Activated T-cell treated with anti-CD3 and anti-CD28 coated beads, Interleukin-2, amount 50 U/mL, for 24 hours (primary cell): ENCODE results near the gene SLC18A3.

Source experiments
- DNase-seq: peaks from one replicate; pipeline ENCODE4 v3.0.0-alpha.2; 2020
- H3K27ac Mint-ChIP-seq: 2 replicates; pipeline ENCODE4 v1.8.0; 2020; ENCODE audit warnings: mild to moderate bottlenecking, mixed read lengths
- H3K27me3 Mint-ChIP-seq: 2 replicates; pipeline ENCODE4 v1.8.0; 2020; ENCODE audit warnings: mixed read lengths
- H3K36me3 Mint-ChIP-seq: 2 replicates; pipeline ENCODE4 v1.8.0; 2020; ENCODE audit warnings: low read depth, mixed read lengths
- H3K4me1 Mint-ChIP-seq: 2 replicates; pipeline ENCODE4 v1.8.0; 2020; ENCODE audit warnings: low read depth, mixed read lengths
- H3K4me3 Mint-ChIP-seq: 2 replicates; pipeline ENCODE4 v1.8.0; 2020; ENCODE audit warnings: mild to moderate bottlenecking, moderate library complexity, mixed read lengths
- H3K9me3 Mint-ChIP-seq: 2 replicates; pipeline ENCODE4 v1.8.0; 2020; ENCODE audit warnings: mixed read lengths

SLC18A3 gene

GRCh38 chr10:49610114-49610457, at the start of gene SLC18A3:
Gene SLC18A3 (plus strand): TSS chr10:49610310. CDS start chr10:49610741, 431 bp downstream.
- H3K27me3 Mint-ChIP-seq: peaks cover 85% of the 10 kb centered on the region
- DNase-seq: no peak
- peaks cover 14% of the 10 kb centered on the region for H3K4me1 Mint-ChIP-seq
- no peak within 1 kb of the TSS for H3K27ac Mint-ChIP-seq
- no peak within 1 kb of the TSS for H3K4me3 Mint-ChIP-seq
- H3K36me3 Mint-ChIP-seq: no peaks in the 10 kb centered on the region
- H3K9me3 Mint-ChIP-seq: peaks cover 2% of the 10 kb centered on the region

GRCh38 chr10:49560526-49560925, 49.6 kb upstream of the SLC18A3 start:
- no peaks in the 10 kb centered on the region for H3K9me3 Mint-ChIP-seq
- H3K4me1 Mint-ChIP-seq: no peaks in the 10 kb centered on the region
- DNase-seq: no peak
- H3K27ac Mint-ChIP-seq: no peak overlapping the region
- no peak overlapping the region for H3K4me3 Mint-ChIP-seq
- H3K27me3 Mint-ChIP-seq: peaks cover 44% of the 10 kb centered on the region
- H3K36me3 Mint-ChIP-seq: no peaks in the 10 kb centered on the region

GRCh38 chr10:49562893-49563292, 47.2 kb upstream of the SLC18A3 start:
- no peaks in the 10 kb centered on the region for H3K9me3 Mint-ChIP-seq
- peaks cover 2% of the 10 kb centered on the region for H3K4me1 Mint-ChIP-seq
- H3K4me3 Mint-ChIP-seq: no peak overlapping the region
- DNase-seq: no peak
- H3K27me3 Mint-ChIP-seq: peaks cover 41% of the 10 kb centered on the region
- H3K27ac Mint-ChIP-seq: no peak overlapping the region
- H3K36me3 Mint-ChIP-seq: no peaks in the 10 kb centered on the region

- no peak overlapping the region for H3K27ac Mint-ChIP-seq
- DNase-seq: no peak
- peaks cover 18% of the 10 kb centered on the region for H3K4me1 Mint-ChIP-seq
- no peaks in the 10 kb centered on the region for H3K36me3 Mint-ChIP-seq
- H3K27me3 Mint-ChIP-seq: peaks cover 43% of the 10 kb centered on the region
- no peak overlapping the region for H3K4me3 Mint-ChIP-seq
- H3K9me3 Mint-ChIP-seq: no peaks in the 10 kb centered on the region
These were observed 45.6 kb upstream of the SLC18A3 start for GRCh38 chr10:49564461-49565009.

- H3K36me3 Mint-ChIP-seq: no peaks in the 10 kb centered on the region
- no peak overlapping the region for H3K27ac Mint-ChIP-seq
- DNase-seq: no peak
- no peaks in the 10 kb centered on the region for H3K9me3 Mint-ChIP-seq
- H3K4me3 Mint-ChIP-seq: no peak overlapping the region
- peaks cover 39% of the 10 kb centered on the region for H3K27me3 Mint-ChIP-seq
- H3K4me1 Mint-ChIP-seq: peaks cover 20% of the 10 kb centered on the region
These were observed 42.3 kb upstream of the SLC18A3 start for GRCh38 chr10:49567810-49568209.

- H3K27ac Mint-ChIP-seq: no peak overlapping the region
- peaks cover 35% of the 10 kb centered on the region for H3K27me3 Mint-ChIP-seq
- peaks cover 20% of the 10 kb centered on the region for H3K4me1 Mint-ChIP-seq
- no peaks in the 10 kb centered on the region for H3K36me3 Mint-ChIP-seq
- H3K9me3 Mint-ChIP-seq: no peaks in the 10 kb centered on the region
- DNase-seq: no peak
- H3K4me3 Mint-ChIP-seq: no peak overlapping the region
These were observed 41.9 kb upstream of the SLC18A3 start for GRCh38 chr10:49568235-49568634.

- H3K4me3 Mint-ChIP-seq: no peak overlapping the region
- no peaks in the 10 kb centered on the region for H3K9me3 Mint-ChIP-seq
- H3K36me3 Mint-ChIP-seq: no peaks in the 10 kb centered on the region
- H3K27ac Mint-ChIP-seq: peak overlapping the region; percentile 18
- peaks cover 20% of the 10 kb centered on the region for H3K4me1 Mint-ChIP-seq
- peaks cover 27% of the 10 kb centered on the region for H3K27me3 Mint-ChIP-seq
- DNase-seq: no peak
These were observed 41.0 kb upstream of the SLC18A3 start for GRCh38 chr10:49569031-49569631.

GRCh38 chr10:49571388-49571787, 38.7 kb upstream of the SLC18A3 start:
- no peak for DNase-seq
- H3K4me1 Mint-ChIP-seq: peaks cover 20% of the 10 kb centered on the region
- H3K36me3 Mint-ChIP-seq: no peaks in the 10 kb centered on the region
- no peak overlapping the region for H3K4me3 Mint-ChIP-seq
- peaks cover 21% of the 10 kb centered on the region for H3K27me3 Mint-ChIP-seq
- no peak overlapping the region for H3K27ac Mint-ChIP-seq
- H3K9me3 Mint-ChIP-seq: no peaks in the 10 kb centered on the region

- H3K4me3 Mint-ChIP-seq: no peak overlapping the region
- no peak overlapping the region for H3K27ac Mint-ChIP-seq
- H3K36me3 Mint-ChIP-seq: no peaks in the 10 kb centered on the region
- H3K4me1 Mint-ChIP-seq: peaks cover 20% of the 10 kb centered on the region
- peaks cover 19% of the 10 kb centered on the region for H3K27me3 Mint-ChIP-seq
- DNase-seq: no peak
- H3K9me3 Mint-ChIP-seq: no peaks in the 10 kb centered on the region
These were observed 37.5 kb upstream of the SLC18A3 start for GRCh38 chr10:49572594-49573114.

GRCh38 chr10:49575489-49576072, 34.5 kb upstream of the SLC18A3 start:
- Mint-ChIP-seq H3K27ac (no peak overlapping the region), H3K4me1 (no peaks in the 10 kb centered on the region), H3K36me3 (no peaks in the 10 kb centered on the region), H3K9me3 (no peaks in the 10 kb centered on the region), H3K4me3 (no peak overlapping the region), H3K27me3 (peaks cover 16% of the 10 kb centered on the region)
- no peak for DNase-seq

GRCh38 chr10:49577182-49577925, 32.8 kb upstream of the SLC18A3 start:
- Mint-ChIP-seq H3K36me3 (no peaks in the 10 kb centered on the region), H3K4me1 (peaks cover 3% of the 10 kb centered on the region), H3K4me3 (no peak overlapping the region), H3K27ac (no peak overlapping the region), H3K27me3 (peaks cover 19% of the 10 kb centered on the region), H3K9me3 (no peaks in the 10 kb centered on the region)
- no peak for DNase-seq

GRCh38 chr10:49578392-49578791, 31.7 kb upstream of the SLC18A3 start:
- H3K4me3 Mint-ChIP-seq: no peak overlapping the region
- peaks cover 3% of the 10 kb centered on the region for H3K4me1 Mint-ChIP-seq
- H3K9me3 Mint-ChIP-seq: no peaks in the 10 kb centered on the region

GRCh38 chr10:49579621-49580020, 30.5 kb upstream of the SLC18A3 start:
- Mint-ChIP-seq H3K9me3 (no peaks in the 10 kb centered on the region), H3K4me1 (peaks cover 3% of the 10 kb centered on the region), H3K36me3 (no peaks in the 10 kb centered on the region), H3K27ac (no peak overlapping the region), H3K27me3 (peaks cover 22% of the 10 kb centered on the region), H3K4me3 (no peak overlapping the region)
- DNase-seq: no peak

More at GRCh38 chr10:49578392-49578791, 31.7 kb upstream of the SLC18A3 start:
- no peak for DNase-seq
- H3K27ac Mint-ChIP-seq: no peak overlapping the region
- H3K36me3 Mint-ChIP-seq: no peaks in the 10 kb centered on the region
- peaks cover 19% of the 10 kb centered on the region for H3K27me3 Mint-ChIP-seq

- no peaks in the 10 kb centered on the region for H3K36me3 Mint-ChIP-seq
These were observed 24.7 kb upstream of the SLC18A3 start for GRCh38 chr10:49585387-49585786.

GRCh38 chr10:49587981-49588380, 22.1 kb upstream of the SLC18A3 start:
- peaks cover 43% of the 10 kb centered on the region for H3K27me3 Mint-ChIP-seq
- no peak overlapping the region for H3K27ac Mint-ChIP-seq
- peaks cover 5% of the 10 kb centered on the region for H3K9me3 Mint-ChIP-seq
- H3K4me3 Mint-ChIP-seq: no peak overlapping the region
- no peak for DNase-seq
- H3K36me3 Mint-ChIP-seq: no peaks in the 10 kb centered on the region
- H3K4me1 Mint-ChIP-seq: no peaks in the 10 kb centered on the region

More at GRCh38 chr10:49585387-49585786, 24.7 kb upstream of the SLC18A3 start:
- no peak for DNase-seq
- Mint-ChIP-seq H3K9me3 (peaks cover 5% of the 10 kb centered on the region), H3K27me3 (peaks cover 32% of the 10 kb centered on the region), H3K4me1 (peaks cover 3% of the 10 kb centered on the region), H3K4me3 (no peak overlapping the region), H3K27ac (no peak overlapping the region)
